K562 (cell line): ENCODE results near the gene PPP1CA. TPM values are rescaled to one million over a fixed set of nuclear protein-coding genes. Genes with fewer than 3 reads are reported as not detected.

ENCODE experiments used
- CEBPB ChIP-seq: fragments of 450-650 bp; IDR thresholded peaks from 2 replicates; pipeline ENCODE4 v1.6.1; 2016; ENCODE audit warnings: missing genetic modification characterization, missing compliant biosample characterization
- CTCFL ChIP-seq: IDR thresholded peaks from 2 replicates; pipeline ENCODE4 v1.6.1; 2011; ENCODE audit warnings: borderline replicate concordance, low read depth, mild to moderate bottlenecking, moderate library complexity, low read length; ENCODE audit not compliant: insufficient read depth, poor library complexity, severe bottlenecking
- ELF4 ChIP-seq: fragments of 450-650 bp; formaldehyde crosslinking; IDR thresholded peaks from 2 replicates; pipeline ENCODE4 v1.4.0; 2022; ENCODE audit warnings: missing genetic modification characterization
- LCOR ChIP-seq: sonication (generic); formaldehyde crosslinking; IDR thresholded peaks from 2 replicates; pipeline ENCODE4 v1.8.0; 2022; ENCODE audit warnings: mild to moderate bottlenecking, missing genetic modification reagents
- NELFE ChIP-seq: IDR thresholded peaks from 2 replicates; pipeline ENCODE4 v1.6.1; 2011; ENCODE audit warnings: mild to moderate bottlenecking; ENCODE audit not compliant: insufficient read depth, insufficient read length
- NR4A1 ChIP-seq, 2 experiments: fragments of 250-450 bp in 1 of 2; fragments of 450-650 bp in 1 of 2; sonication (Bioruptor Pico) in 1 of 2; IDR thresholded peaks; 2 replicates each; pipeline versions ENCODE4 v1.4.0 to v1.6.1; 2016 to 2020; ENCODE audit warnings: mild to moderate bottlenecking in 2 of 2, missing compliant biosample characterization in 1 of 2, missing genetic modification characterization in 1 of 2, moderate library complexity in 1 of 2
- POLR2H ChIP-seq: IDR thresholded peaks from 2 replicates; pipeline ENCODE4 v1.6.1; 2016; ENCODE audit warnings: missing genetic modification characterization, low read depth, mild to moderate bottlenecking, control low read depth, missing compliant biosample characterization, moderate library complexity
- PPARD ChIP-seq: fragments of 250-450 bp; sonication (Bioruptor Pico); IDR thresholded peaks from 2 replicates; pipeline ENCODE4 v1.8.0; 2022; ENCODE audit warnings: inconsistent platforms, mild to moderate bottlenecking, moderate library complexity
- SMARCE1 ChIP-seq: fragments of 450-650 bp; IDR thresholded peaks from 2 replicates; pipeline ENCODE4 v1.7.1; 2016; ENCODE audit warnings: mild to moderate bottlenecking
- TAF15 ChIP-seq: fragments of 200-400 bp; formaldehyde crosslinking; IDR thresholded peaks from 2 replicates; pipeline ENCODE4 v1.6.1; 2017; ENCODE audit warnings: mild to moderate bottlenecking, low read depth, low read length, moderate library complexity
- TRIM25 ChIP-seq: fragments of 450-650 bp; IDR thresholded peaks from 2 replicates; pipeline ENCODE4 v1.7.0; 2016; ENCODE audit warnings: borderline replicate concordance
- XRCC5 ChIP-seq: fragments of 200-400 bp; formaldehyde crosslinking; IDR thresholded peaks from 2 replicates; pipeline ENCODE4 v1.6.1; 2017; ENCODE audit warnings: low read depth, mild to moderate bottlenecking, low read length
- ZNF586 ChIP-seq: fragments of 450-650 bp; formaldehyde crosslinking; conservative IDR thresholded peaks from 2 replicates; pipeline ENCODE4 v1.4.0; 2020; ENCODE audit warnings: mild to moderate bottlenecking, moderate library complexity
- polyA plus RNA-seq, 8 experiments: library from polyadenylated mRNA; depleted of rRNA in 4 of 8; stranded (reverse) in 5 of 8; unstranded in 3 of 8; fragments of >200 nt; fragmentation: Nextera tagmentation in 2 of 8; fragmentation: Illumina TruSeq in 1 of 8; extraction: Ambion mirVana in 2 of 8; extraction: Trizol in 1 of 8; gene quantifications; 2 replicates each; pipeline versions ENCODE4 v1.2.1 to v1.2.3, GENCODE V29; 2011 to 2014; ENCODE audit warnings: inconsistent platforms in 1 of 8, missing spikeins in 1 of 8
- total RNA-seq, 7 experiments: library from RNA; depleted of rRNA in 6 of 7; stranded (reverse); fragments of >200 nt in 6 of 7; fragmentation: Illumina TruSeq in 2 of 7; extraction: Trizol in 2 of 7; gene quantifications; 2 replicates each; pipeline versions ENCODE4 v1.2.1 to v1.2.3, GENCODE V29; 2011 to 2021; ENCODE audit warnings: low replicate concordance in 1 of 7
- TF ChIP-seq, protein P1 (sequence below): fragments of 450-650 bp; IDR thresholded peaks from 2 replicates; pipeline ENCODE4 v1.6.1; 2017; ENCODE audit warnings: mild to moderate bottlenecking, moderate library complexity
- TF ChIP-seq, protein P2 (sequence below), 2 experiments: fragments of 250-450 bp in 1 of 2; fragments of 450-650 bp in 1 of 2; sonication (Bioruptor Pico) in 1 of 2; IDR thresholded peaks; 2 replicates each; pipeline versions ENCODE4 v1.6.1 to v1.8.0; 2016 to 2021; ENCODE audit warnings: mild to moderate bottlenecking in 2 of 2, moderate library complexity in 2 of 2, missing compliant biosample characterization in 1 of 2, missing genetic modification characterization in 1 of 2
- TF ChIP-seq, protein P3 (sequence below), 3 experiments: IDR thresholded peaks in 2 of 3; conservative IDR thresholded peaks in 1 of 3; 2 replicates each; pipeline ENCODE4 v1.5.1; 2011 to 2012; ENCODE audit warnings: low read length in 3 of 3, mild to moderate bottlenecking in 3 of 3, control low read depth in 2 of 3, improper control_type of control experiment in 1 of 3, inconsistent platforms in 1 of 3, low read depth in 1 of 3, mixed read lengths in 1 of 3, moderate library complexity in 1 of 3; ENCODE audit not compliant: insufficient read depth in 2 of 3

Gene PPP1CA
- total and polyA plus RNA-seq, 9 of the 15 experiments (the other 6 are each of a cell fraction or from before 2014, with no cell fraction given), result 18.2 to 242 (median 188) TPM

DNA sequence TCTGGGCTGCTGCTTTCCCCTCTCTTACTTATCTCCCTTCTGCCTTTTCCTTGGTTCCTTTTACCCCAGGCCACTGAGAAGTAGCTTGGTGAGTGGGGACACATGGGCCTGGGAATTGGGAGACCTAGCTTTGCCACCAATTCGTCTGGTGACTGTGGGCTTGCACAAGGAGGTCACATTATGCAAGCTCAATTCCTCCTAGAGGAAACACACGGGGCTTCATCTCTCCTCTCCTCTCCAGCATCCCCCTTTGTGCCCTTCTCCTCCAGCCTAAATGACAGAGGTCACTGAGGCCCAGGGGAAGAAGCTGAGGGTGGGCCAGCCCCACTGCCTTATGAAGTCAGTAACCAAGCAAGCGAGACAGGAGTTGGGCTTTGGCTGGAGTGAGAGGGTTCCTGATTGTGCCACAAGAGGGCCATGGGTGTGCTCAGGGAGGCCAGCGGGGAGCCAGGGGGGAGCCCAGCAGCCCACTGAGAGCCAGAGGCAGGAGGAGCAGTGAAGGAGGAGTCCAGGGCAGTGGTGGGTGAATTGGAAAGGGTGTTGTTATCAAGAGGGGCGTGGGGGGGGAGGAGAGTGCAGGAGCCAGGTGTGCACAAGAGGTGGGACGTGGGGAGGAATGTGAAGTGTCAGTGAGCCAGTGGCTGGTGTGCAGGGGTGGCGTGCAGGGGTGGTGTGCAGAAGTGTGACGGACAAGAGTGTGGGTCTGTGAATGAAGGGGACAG, 30.3 kb downstream of the PPP1CA start (continued):
- TF ChIP-seq, protein P1, sequence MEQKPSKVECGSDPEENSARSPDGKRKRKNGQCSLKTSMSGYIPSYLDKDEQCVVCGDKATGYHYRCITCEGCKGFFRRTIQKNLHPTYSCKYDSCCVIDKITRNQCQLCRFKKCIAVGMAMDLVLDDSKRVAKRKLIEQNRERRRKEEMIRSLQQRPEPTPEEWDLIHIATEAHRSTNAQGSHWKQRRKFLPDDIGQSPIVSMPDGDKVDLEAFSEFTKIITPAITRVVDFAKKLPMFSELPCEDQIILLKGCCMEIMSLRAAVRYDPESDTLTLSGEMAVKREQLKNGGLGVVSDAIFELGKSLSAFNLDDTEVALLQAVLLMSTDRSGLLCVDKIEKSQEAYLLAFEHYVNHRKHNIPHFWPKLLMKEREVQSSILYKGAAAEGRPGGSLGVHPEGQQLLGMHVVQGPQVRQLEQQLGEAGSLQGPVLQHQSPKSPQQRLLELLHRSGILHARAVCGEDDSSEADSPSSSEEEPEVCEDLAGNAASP, result no peak
- TF ChIP-seq SMARCE1 (peak; percentile 29; the same call in 1 of the 2 replicates), ZNF586 (no peak), CEBPB (0 out of 2 replicates have a peak, but pooled peaks have one; percentile 10), CTCFL (peak; percentile 93), ELF4 (CRISPR knock-in tag) (peak; percentile 86; the same call in 1 of the 2 replicates), PPARD (no peak), LCOR (CRISPR knock-in tag) (no peak), TAF15 (0 out of 2 replicates have a peak, but pooled peaks have one; percentile 39), NELFE (no peak), NR4A1 (CRISPR knock-in tag; IDR thresholded peaks at IDR 0.05) (no peak), NR4A1 (tag; IDR thresholded peaks at IDR 0.05) (no peak), POLR2H (tag) (no peak), TRIM25 (no peak), XRCC5 (0 out of 2 replicates have a peak, but pooled peaks have one; percentile 26)
- TF ChIP-seq, protein P2, sequence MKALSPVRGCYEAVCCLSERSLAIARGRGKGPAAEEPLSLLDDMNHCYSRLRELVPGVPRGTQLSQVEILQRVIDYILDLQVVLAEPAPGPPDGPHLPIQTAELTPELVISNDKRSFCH (CRISPR knock-in tag; IDR thresholded peaks at IDR 0.05), result no peak
- TF ChIP-seq, protein P2 (tag; IDR thresholded peaks at IDR 0.05), result no peak
- TF ChIP-seq, protein P3, sequence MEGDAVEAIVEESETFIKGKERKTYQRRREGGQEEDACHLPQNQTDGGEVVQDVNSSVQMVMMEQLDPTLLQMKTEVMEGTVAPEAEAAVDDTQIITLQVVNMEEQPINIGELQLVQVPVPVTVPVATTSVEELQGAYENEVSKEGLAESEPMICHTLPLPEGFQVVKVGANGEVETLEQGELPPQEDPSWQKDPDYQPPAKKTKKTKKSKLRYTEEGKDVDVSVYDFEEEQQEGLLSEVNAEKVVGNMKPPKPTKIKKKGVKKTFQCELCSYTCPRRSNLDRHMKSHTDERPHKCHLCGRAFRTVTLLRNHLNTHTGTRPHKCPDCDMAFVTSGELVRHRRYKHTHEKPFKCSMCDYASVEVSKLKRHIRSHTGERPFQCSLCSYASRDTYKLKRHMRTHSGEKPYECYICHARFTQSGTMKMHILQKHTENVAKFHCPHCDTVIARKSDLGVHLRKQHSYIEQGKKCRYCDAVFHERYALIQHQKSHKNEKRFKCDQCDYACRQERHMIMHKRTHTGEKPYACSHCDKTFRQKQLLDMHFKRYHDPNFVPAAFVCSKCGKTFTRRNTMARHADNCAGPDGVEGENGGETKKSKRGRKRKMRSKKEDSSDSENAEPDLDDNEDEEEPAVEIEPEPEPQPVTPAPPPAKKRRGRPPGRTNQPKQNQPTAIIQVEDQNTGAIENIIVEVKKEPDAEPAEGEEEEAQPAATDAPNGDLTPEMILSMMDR (IDR thresholded peaks at IDR 0.05 in 2 of 3, conservative IDR thresholded peaks at IDR 0.05 in 1 of 3; ENCODE audit: insufficient read depth in 2 of 3, low read depth in 1 of 3, low read length in 3 of 3), result peak; percentile 48 to 60 (median 60)
